ENCODE results near the gene GPR12. TPM values are rescaled to one million over a fixed set of nuclear protein-coding genes. Genes with fewer than 3 reads are reported as not detected.

The GPR12 gene
- polyA plus RNA-seq, 1 experiment: not detected

GRCh38 chr13:26786651-26787295 lies 26.2 kb upstream of the GPR12 start:
- TF ChIP-seq CTCF (IDR thresholded peaks at IDR 0.05; ENCODE audit: low read depth, low read length): no peak
- CTCF ChIA-PET: no interaction called here

GRCh38 chr13:26785838-26786630 lies 25.4 kb upstream of the GPR12 start:
- TF ChIP-seq CTCF (IDR thresholded peaks at IDR 0.05; ENCODE audit: low read depth, low read length): no peak
- Histone ChIP-seq H3K27me3 (ENCODE audit: control insufficient read depth, insufficient read depth, low read length) (peaks cover 6% of the 10 kb centered on the region), H3K4me3 (ENCODE audit: low read depth, low read length) (no peak overlapping the region), H3K27ac (ENCODE audit: low read depth, low read length) (no peak overlapping the region), H3K9me3 (ENCODE audit: control insufficient read depth, insufficient read depth, low read length) (no peaks in the 10 kb centered on the region)
- DNase-seq (ENCODE audit: low read depth, low spot score): no peak
- ChIA-PET POLR2A (no interaction called here), CTCF (no interaction called here)

More at GRCh38 chr13:26786651-26787295, 26.2 kb upstream of the GPR12 start:
- Histone ChIP-seq H3K27me3 (ENCODE audit: control insufficient read depth, insufficient read depth, low read length) (peaks cover 6% of the 10 kb centered on the region), H3K9me3 (ENCODE audit: control insufficient read depth, insufficient read depth, low read length) (no peaks in the 10 kb centered on the region), H3K27ac (ENCODE audit: low read depth, low read length) (no peak overlapping the region), H3K4me3 (ENCODE audit: low read depth, low read length) (no peak overlapping the region)
- DNase-seq (ENCODE audit: low read depth, low spot score): no peak
- POLR2A ChIA-PET: no interaction called here

- no peak overlapping the region for H3K27ac ChIP-seq (ENCODE audit: low read depth, low read length)
- ChIA-PET POLR2A (no interaction called here), CTCF (no interaction called here)
- TF ChIP-seq CTCF (IDR thresholded peaks at IDR 0.05; ENCODE audit: low read depth, low read length): no peak
- H3K4me3 ChIP-seq (ENCODE audit: low read depth, low read length): no peak overlapping the region
- peaks cover 6% of the 10 kb centered on the region for H3K27me3 ChIP-seq (ENCODE audit: control insufficient read depth, insufficient read depth, low read length)
- H3K9me3 ChIP-seq (ENCODE audit: control insufficient read depth, insufficient read depth, low read length): no peaks in the 10 kb centered on the region
- no peak for DNase-seq (ENCODE audit: low read depth, low spot score)
These were observed 24.4 kb upstream of the GPR12 start for GRCh38 chr13:26784704-26785639.

GRCh38 chr13:26780411-26780810 lies 19.8 kb upstream of the GPR12 start:
- no peak for DNase-seq (ENCODE audit: low read depth, low spot score)
- Histone ChIP-seq H3K27ac (ENCODE audit: low read depth, low read length) (no peak overlapping the region), H3K27me3 (ENCODE audit: control insufficient read depth, insufficient read depth, low read length) (peaks cover 4% of the 10 kb centered on the region), H3K4me3 (ENCODE audit: low read depth, low read length) (no peak overlapping the region), H3K9me3 (ENCODE audit: control insufficient read depth, insufficient read depth, low read length) (no peaks in the 10 kb centered on the region)
- POLR2A ChIA-PET: no interaction called here
- TF ChIP-seq CTCF (IDR thresholded peaks at IDR 0.05; ENCODE audit: low read depth, low read length): no peak
- CTCF ChIA-PET: no interaction called here

All from AG04450 (cell line).